GM18867 (cell line): ENCODE measurements around the gene RPL13.

Experiments
- ATAC-seq: cut with Tn5 transposase; IDR thresholded peaks from one replicate; pipeline ENCODE4 v1.9.1; 2021; ENCODE audit warnings: mild to moderate bottlenecking, moderate library complexity; ENCODE audit not compliant: unreplicated experiment

Gene RPL13

DNA sequence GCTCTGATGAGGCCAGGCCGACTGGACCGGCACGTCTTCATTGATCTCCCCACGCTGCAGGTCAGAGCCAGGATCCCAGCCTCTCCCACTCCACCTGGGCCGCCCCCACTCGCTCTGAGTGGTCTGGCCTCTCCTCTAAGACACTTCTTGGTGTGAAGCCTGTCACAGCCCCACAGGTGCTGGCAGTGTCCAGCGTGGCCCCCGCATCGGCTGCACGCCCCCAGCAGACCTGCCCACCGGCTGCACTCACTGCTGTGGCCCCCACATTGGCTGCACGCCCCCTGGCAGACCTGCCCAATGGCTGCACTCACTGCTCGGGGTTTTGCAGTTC is 15.8 kb upstream of the RPL13 start:
- ATAC-seq, result no peak

- ATAC-seq, result no peak
Observed at GRCh38 chr16:89545044-89545830, 15.2 kb upstream of the RPL13 start.

- ATAC-seq, result no peak
Observed at GRCh38 chr16:89545831-89546574, 14.5 kb upstream of the RPL13 start.

DNA sequence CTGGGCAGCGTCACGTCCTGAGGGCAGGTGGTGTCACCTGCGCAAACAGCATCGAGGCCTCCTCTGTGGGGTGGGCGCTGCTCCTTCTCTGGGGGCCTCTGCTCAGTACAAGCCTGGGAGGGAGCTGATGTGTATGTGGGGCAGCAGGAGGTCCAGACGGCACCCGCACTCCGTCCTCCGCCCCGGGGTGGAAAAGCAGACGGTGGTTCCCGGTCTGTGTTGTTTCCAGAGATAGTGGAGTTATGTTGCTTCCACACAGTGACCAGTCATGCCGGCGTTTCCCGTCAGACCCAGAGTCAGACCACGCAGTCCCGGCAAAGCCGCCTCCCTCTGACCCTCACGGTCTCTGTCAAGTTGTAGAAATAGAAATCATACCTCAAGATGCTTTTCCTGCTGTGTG is 13.7 kb upstream of the RPL13 start:
- no peak for ATAC-seq

DNA sequence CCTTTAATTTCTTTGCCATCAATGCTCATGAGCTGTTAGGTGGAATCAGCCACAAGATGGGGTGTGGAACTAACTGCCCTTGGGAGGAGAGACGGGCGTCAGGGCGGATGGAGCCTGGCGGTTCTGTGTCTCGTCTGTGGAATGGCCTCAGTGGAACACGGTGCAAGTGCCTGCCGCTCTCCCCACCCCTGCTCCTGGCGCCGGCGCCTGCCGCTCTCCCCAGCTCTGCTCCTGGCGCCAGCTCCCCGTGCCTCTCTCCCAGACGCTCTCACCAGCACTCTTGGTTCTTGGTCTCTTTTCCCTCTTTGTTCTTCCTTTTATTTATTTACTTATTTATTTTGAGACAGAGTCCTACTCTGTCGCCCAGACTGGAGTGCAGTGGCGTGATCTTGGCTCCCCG is 13.2 kb upstream of the RPL13 start:
- ATAC-seq, result no peak

GRCh38 chr16:89547860-89548259 is 12.6 kb upstream of the RPL13 start:
- no peak for ATAC-seq

GRCh38 chr16:89548344-89549006 is 12.0 kb upstream of the RPL13 start:
- no peak for ATAC-seq

GRCh38 chr16:89549007-89549700 is 11.3 kb upstream of the RPL13 start:
- no peak for ATAC-seq

- ATAC-seq, result no peak
Observed at GRCh38 chr16:89550421-89551007, 10.0 kb upstream of the RPL13 start.

DNA sequence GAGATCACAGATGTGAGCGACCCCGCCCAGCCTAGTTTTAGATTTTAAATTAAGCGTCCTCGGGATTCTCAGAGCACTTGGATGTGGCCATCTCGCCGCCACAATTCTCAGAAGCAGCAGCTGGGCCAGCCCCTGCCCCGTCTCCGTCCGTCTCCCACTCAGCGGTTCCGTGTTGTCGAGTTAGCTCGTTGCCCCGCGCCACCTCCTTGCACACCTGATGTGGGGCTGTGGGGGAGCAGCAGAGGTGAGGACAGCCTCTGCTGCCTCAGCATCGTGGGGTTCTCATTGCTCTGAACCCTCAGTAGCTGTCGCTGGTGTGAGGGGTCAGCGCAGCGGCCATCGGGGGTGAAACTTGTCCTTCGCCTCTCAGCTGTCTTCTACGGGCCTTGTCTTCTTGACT is 8.2 kb upstream of the RPL13 start:
- ATAC-seq, result no peak

DNA sequence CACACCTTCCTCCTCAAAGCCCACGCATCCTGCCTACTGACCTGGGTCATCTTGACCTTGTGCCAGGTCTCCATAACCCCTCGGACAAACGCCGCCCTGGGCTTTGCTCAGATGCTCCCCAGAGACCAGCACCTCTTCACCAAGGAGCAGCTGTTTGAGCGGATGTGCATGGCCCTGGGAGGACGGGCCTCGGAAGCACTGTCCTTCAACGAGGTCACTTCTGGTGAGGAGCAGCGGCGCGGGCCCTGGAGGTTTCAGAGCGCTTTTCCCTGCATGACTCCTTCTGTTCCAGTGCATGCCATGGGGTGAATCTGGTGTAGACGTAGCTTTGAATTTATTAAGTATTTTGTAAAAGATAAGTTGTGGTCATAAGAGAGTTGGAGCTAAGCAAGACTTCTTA is 7.6 kb upstream of the RPL13 start:
- no peak for ATAC-seq

DNA sequence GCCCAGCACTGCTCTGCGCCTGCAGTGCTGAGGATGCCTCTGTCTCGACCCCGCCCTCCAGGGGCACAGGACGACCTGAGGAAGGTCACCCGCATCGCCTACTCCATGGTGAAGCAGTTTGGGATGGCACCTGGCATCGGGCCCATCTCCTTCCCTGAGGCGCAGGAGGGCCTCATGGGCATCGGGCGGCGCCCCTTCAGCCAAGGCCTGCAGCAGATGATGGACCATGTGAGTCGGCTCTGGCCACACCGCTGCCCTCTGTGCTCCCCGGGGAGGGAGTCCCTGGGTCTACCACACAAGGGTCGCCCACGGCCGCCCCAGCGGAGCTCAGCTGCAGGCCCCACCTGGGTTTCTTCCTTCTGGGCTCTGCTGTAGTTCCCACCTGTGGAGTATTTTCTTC is 6.7 kb upstream of the RPL13 start:
- ATAC-seq, result no peak

GRCh38 chr16:89554343-89554742 is 6.1 kb upstream of the RPL13 start:
- no peak for ATAC-seq

DNA sequence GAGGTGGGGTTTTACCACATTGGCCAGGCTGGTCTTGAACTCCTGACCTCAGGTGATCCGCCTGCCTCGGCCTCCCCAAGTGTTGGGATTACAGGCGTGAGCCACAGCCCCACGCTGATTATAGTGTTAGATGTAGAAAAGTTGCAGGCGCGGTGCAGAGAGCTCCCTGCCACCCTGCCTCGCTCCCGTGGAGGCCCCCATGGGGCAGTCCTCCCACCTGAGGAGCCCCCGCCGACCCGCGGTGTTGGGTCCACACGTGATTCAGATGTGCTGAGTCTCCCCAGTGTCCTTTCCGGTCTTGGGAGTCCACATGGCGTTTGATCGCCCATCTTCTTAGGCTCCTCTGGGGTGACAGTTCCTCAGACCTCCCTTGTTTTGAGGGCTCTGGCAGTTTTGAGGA is 5.2 kb upstream of the RPL13 start:
- ATAC-seq, result no peak

GRCh38 chr16:89555780-89556179 is 4.7 kb upstream of the RPL13 start:
- no peak for ATAC-seq

DNA sequence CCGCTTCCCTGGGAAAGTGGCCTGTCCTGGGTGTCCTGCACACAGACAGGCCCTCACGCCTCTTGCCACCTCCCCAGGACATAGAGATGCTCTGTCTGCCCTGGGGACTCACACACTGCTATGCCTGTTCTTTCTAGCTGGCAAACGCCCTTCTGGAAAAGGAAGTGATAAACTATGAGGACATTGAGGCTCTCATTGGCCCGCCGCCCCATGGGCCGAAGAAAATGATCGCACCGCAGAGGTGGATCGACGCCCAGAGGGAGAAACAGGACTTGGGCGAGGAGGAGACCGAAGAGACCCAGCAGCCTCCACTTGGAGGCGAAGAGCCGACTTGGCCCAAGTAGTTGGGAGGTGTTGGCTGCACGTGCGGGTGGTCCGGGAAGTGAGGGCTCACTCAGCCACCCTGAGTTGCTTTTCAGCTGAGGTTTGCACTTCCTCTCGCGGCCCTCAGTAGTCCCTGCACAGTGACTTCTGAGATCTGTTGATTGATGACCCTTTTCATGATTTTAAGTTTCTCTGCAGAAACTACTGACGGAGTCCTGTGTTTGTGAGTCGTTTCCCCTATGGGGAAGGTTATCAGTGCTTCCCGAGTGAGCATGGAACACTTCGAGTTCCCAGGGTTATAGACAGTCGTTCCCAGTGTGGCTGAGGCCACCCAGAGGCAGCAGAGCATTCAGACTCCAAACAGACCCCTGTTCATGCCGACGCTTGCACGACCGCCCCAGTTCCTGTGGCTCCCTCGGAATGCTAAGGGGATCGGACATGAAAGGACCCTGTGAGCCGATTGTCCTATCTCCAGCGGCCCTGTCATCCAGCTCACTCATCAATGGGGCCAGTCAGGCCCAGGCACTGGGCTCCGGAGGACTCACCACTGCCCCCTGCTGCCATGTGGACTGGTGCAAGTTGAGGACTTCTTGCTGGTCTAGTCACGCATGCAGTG is 3.5 kb upstream of the RPL13 start:
- ATAC-seq, result no peak

DNA sequence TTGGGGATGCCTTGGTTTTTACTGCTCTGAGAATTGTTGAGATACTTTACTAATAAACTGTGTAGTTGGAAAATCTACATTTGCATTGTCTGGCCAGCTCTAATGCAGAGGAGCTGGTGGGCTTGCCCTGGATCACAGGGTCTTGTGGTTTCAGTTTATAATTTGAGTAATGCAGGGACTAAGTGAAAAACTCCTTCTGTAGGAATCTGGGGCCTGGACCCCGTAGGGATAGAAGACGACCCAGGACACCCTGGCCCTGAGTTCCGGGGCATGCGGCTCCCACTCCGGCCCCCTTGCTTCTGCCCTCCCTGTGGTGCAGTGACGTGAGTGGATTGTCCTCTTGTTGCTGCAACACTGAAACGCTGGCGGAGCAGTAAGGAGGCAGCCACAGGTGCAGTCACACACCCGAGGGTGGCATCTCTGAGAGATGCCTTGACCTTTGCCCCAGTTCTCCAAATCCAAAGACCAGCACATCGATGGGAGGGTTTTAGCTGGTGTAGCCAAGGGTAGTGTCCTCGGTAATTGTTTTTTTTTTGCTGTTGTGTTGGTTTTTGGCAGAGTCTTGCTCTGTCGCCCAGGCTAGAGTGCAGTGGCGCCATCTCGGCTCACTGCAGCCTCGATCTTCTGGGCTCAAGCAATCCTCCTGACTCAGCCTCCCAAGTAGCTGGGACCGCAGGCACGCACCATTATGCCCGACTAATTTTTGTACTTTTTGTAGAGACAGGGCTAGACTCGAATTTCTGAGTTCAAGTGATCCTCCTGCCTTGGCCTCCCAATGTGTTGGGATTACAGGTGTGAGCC is 2.6 kb upstream of the RPL13 start:
- no peak for ATAC-seq

- no peak for ATAC-seq
Observed at GRCh38 chr16:89561142-89561883, 831 bp downstream of the RPL13 start.
